Right renal pelvis (tissue), 4 donors: ENCODE results near the gene MFNG. TPM values are rescaled to one million over a fixed set of nuclear protein-coding genes. Genes with fewer than 3 reads are reported as not detected.

Experiments
- DNase-seq, 4 donors: peaks; one replicate each; pipeline ENCODE4 v3.0.0-alpha.2; 2013; ENCODE audit warnings: low read depth in 4 of 4, low spot score in 3 of 4, missing footprints in 1 of 4
- polyA plus RNA-seq, 4 donors: library from polyadenylated mRNA; unstranded; fragments of 120-200 nt; gene quantifications; one replicate each; pipeline ENCODE4 v1.2.1, GENCODE V29; 2013; ENCODE audit not compliant: insufficient read length in 4 of 4

Gene MFNG
- polyA plus RNA-seq, 4 donors, result 6.5 to 10.6 (median 10.1) TPM

DNA sequence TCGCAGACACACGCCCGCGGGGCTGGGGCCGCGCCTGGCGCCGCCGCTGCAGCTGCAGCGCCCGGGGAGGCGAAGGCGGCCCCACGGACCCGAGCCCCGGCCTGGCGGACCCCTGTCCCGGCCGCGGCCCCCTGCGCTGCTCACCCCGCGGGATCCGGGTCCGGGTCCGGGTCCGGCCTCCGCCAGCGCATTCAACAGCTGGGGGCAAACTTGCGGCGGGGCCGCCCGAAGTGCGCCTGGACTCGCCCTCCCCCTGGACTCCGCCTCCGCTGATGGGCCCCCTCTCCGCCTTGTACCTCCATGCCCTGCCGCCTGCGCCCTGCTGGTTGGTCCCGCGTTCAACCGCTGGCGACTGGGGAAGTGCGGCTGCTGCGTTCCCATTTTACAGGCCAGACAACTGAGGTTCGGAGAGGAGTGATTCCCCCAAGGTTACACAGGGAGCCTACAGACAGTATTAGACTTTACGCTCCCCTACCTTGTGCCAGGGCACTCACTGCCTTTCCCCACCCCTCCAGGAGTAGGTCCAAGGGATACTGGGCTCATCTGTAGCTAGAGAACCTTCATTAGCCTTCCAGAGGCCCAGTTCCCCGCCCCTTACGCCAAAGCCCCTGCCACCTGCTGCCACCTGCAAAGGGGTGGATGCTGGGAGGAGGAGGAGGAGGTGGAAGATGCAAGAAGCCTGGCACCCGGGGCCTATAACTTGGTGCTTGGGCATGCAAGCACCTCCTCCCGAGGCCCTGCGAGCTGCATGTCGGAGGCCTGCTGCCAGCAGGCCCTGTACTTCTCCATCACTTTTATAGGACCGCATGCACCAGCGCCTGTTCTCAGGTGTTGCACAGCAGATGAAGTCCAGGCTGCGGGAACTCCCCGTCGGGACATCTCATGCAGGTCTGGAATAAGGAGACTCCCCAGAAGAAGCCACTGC, 58.2 kb downstream of the MFNG start:
- DNase-seq, result no peak

DNA sequence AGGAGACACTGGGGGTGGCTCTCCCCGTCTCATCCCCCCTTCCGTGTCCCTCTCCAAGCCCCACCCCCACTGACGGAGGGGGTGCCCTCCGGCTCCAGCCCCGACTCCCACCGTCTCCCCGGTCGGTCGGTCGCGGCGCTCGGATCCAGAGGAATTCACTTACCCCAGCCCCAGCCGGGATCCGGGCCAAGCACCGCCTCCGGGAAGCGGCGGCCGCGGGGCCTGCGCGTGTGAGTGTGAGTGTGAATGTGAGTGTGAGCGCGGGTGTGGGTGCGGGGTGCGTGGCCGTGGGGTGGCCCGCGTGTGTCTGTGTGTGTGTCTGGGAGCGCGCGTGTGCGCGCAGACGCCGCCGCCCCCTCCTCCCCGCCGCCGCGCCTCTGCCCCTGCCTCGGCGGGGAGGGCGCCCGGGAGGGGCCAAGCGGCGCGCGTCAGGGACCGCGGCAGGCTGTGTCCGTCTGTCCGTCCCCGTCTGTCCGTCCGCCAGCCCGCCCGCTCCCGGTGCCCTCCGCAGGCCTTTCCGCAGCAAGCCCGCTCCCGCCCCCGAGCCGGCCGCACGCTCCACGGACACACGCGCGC, 59.0 kb downstream of the MFNG start, which contains the start of gene ELFN2:
ELFN2 (minus strand) TSS at position 345 of the 576 bp plus-strand sequence. CDS start 51,945 bp downstream, outside the sequence.
- peak in 3 of 4 donors; percentile 37 to 51 (median 44) for DNase-seq

DNA sequence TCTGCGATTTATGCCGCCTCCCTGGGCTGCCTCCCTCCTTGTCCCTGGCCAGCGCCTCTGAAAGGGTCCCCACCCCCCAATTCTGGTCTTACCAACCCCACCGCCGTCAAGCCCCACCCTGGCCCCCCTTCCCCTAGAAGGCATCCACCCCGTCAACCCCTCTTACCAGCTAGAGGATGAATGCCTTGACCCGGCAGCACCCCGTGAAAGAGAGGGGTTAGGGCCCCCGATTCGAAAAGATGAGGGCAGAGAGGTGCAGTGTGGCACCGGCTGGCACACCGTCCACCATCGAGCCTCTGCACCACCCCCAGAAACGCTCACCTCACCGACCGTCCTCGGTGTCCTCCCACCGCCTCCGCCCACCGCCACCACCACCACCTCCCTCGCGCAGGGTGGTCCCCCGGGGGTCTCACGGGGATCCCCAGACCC, 59.5 kb downstream of the MFNG start:
- no peak for DNase-seq

DNA sequence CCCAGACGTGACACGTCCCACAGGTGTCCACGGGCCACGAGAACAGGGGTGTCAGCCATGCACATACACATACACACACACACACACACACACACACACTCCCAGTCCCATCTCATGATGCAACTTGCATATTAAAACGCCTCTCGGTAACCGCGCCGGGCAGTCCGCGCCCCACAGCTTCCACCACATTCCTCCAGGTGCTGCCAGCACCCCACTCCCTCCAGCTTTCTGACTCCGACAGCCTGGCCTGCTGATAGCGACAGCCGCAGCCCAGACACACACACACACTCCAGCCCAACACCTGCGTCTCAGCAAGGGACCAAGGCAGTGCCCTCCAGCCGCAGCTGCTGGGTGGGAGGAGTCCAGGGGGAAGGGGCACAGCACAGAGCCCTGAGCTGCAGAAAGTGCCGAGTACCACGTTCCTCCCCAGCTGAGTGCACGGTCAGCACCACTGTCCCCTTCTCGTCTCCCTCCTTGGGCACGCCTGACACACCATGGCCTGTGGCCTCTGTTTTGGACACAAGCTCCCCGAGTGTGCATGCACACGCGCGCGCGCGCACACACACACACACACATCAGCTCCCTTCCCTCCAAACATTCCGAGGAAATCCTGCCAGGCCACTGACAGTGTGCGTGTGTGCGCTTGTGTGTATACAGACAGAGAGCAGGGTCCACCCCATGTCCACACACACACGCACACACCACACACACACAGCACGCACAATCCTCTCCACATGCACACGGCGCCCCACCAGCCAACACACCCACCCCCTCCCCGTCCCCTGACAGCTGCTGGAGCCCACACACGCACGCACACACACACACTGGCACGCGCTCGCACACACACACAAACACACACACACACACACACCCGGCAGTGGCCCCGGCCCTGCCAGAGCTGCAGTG, 60.1 kb downstream of the MFNG start:
- DNase-seq, result no peak

DNA sequence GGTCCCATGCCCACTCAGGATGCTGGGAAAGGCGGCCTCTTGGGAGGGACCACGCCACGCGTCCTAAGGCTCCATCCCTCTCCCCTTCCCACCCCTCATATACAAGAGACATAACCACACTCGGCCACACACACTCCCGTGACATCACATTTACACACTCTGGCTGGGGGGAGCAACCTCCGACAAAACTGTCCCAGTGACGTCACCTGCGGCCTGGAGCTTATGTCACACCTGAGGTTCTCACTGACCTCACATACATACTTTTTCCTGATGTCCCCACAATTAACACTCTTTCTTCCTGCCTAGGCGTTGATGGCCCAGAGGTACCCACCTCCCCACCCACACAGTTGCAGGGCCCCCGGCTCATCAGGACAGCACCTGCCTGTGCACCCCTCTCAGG, 60.8 kb downstream of the MFNG start:
- DNase-seq, result no peak

DNA sequence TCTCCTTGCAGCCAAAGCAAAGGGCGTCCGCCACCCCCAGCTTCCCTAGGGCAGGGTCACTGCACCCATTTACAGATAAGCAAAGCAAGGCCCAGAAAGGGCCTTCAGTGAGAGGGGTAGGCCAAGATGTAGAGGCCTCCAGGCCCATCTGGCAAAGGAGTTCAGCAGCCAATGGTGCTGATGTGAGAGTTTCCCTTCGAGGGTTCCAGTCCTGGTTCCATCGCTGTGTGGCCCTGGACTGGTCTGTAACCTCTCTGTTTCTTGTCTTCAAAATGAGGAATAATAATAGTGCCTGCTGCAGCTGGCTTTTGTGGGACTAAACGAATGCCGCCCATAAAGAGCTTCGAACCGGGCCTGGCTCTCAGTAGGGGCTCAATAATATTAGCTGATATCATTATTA, 62.9 kb downstream of the MFNG start:
- DNase-seq, result no peak

DNA sequence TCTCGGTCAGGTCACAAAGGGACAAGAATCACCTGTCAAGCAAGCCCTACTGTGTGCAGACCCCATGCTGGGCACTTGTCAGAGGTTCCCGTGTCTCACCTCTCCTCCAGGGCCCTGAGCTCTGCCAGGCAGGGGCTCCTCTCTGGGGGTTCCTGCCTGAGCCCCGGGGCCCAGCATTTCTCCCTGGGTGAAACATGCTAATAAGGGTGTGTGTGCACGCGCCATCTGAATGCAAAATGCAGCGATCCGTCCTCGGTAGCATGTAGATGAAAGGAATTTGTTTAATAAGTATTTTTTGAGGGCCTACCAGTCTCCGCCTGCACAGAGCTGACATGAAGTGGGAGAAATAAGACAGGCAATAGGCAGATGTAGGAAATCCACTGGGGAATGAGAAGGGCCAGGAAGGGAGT, 64.7 kb downstream of the MFNG start:
- DNase-seq, result no peak

DNA sequence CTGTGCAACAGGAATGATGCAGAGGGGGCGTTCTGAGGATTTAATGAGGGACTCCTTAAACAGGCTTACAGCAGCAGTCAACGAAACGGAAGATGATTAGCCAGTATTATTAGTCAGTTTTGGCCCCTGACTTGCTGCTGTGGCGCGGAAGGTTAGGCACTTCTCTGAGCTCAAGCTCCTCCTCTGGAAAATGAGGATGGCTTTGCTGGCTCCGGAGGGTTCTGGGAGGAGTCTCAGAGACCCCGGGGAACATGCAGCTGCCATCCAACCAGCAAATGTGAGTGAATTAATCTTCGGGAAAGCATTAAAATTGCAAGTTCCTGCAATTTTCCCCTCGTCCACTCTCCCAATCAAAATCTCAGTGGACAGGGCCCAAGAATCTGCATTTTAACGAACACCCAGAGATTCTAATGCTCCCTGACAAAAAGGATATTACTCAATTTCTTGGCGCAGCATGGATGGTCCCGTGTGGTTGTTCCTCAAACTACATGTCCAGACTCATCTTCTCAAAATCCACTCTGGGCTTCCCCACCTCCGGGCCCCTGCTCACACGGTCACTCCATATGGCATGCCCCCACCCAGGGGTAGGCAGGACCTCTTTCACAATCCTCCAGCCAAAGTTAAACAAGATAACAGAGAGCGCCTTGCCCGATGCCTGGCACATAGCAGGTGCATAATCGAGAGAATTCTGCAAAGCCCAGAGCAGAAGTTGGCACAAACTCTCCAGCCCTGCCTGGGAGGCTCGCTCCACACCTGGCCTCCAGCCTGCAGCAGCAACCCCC, 65.3 kb downstream of the MFNG start:
- no peak for DNase-seq

DNA sequence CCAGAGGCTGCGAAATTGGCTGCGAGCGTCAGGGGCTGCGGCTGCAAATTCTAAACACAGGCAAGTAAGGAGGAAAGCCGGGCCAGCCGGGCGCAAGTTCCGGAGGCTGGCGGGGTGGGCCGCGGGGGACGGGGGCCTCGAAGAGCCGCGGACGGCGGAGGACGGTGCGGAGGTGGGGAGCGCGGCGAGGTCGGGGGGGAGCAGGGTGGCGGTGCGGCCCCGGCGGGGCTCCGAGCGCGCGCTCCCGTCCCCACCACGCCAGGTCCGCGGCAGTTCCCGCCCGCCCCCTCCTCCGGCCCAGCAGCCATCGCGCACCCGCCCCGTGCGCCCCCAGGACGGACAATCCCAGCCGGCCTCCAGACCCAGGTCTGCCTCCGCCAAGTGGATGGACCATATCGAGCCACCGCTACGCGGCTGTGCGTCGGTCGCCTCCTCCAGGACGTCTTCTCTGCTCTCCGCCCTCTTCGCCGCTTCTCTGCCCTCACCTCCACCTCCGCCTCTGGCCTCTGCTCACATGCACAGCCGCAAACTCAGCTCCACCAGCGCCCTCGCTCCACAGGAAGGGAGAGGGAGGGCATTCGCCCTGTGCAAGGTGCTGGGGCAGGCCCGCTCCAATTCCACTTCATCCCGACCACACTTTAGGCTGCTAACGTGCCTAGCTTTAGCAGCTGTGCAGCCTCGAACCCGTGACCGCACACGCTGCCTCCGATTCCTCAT, 66.1 kb downstream of the MFNG start:
- no peak for DNase-seq

DNA sequence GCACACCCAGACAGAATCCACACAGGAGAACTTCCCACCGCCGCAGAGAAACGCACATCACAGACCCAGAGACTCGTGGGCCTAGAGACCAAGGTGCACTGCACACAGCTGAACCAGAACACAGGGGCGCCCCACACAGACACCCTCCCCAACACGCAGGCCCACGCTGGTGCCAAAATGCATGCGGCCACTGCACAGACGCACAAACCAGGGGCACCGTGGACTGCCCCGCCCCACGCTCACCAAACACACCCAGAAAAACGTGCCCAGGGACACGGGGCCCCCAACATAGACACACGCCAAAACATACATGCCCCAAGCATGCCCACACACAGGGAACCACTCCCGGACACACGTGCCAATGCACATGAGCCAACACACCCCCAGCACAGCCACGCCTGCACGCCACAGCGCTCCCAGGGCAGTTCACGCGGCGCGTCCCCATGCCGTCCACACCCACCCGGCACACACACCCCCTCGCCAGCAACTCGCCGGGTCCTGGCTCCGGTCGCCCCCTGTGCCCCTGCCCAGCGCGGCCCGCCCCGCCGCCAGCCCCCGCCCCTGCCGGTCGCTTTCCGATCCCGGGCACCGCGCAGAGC, 66.7 kb downstream of the MFNG start:
- no peak for DNase-seq

Other genes starting within 250 kb of the MFNG start
- gene RAC2, start 242.1 kb downstream of the MFNG start, polyA plus RNA-seq, result 1 to 10 TPM; 6.5 to 9.1 (median 7.2) TPM
- gene CYTH4, start 203.9 kb downstream of the MFNG start, polyA plus RNA-seq, result 1 to 10 TPM; 2.9 to 5.6 (median 3.3) TPM
- gene ELFN2, start 58.9 kb downstream of the MFNG start, polyA plus RNA-seq, result 1 to 10 TPM in 3 of 4 donors, under 1 TPM in 1; 0.99 to 2.4 (median 1.5) TPM
- gene CARD10, start 33.0 kb upstream of the MFNG start, polyA plus RNA-seq, result 10 to 100 TPM; 21.9 to 25.3 (median 23.3) TPM
- 10 to 100 TPM; 44.6 to 59.2 (median 51.2) TPM for gene CDC42EP1, start 74.1 kb upstream of the MFNG start, polyA plus RNA-seq
- gene LGALS2, start 93.7 kb upstream of the MFNG start, polyA plus RNA-seq, result 10 to 100 TPM; 26.9 to 35.3 (median 32.2) TPM
- 10 to 100 TPM; 39.6 to 53.9 (median 50.0) TPM for gene GGA1, start 122.5 kb upstream of the MFNG start, polyA plus RNA-seq
- 10 to 100 TPM; 13.8 to 21.1 (median 19.2) TPM for gene SH3BP1, start 153.3 kb upstream of the MFNG start, polyA plus RNA-seq
- gene PDXP, start 172.3 kb upstream of the MFNG start, polyA plus RNA-seq, result 10 to 100 TPM; 17.7 to 18.9 (median 18.4) TPM
- gene LGALS1, start 189.3 kb upstream of the MFNG start, polyA plus RNA-seq, result 100 to 1,000 TPM; 322 to 518 (median 359) TPM
- gene NOL12, start 200.0 kb upstream of the MFNG start, polyA plus RNA-seq, result 10 to 100 TPM; 16.6 to 20.6 (median 18.9) TPM
- gene TRIOBP, start 210.7 kb upstream of the MFNG start, polyA plus RNA-seq, result 10 to 100 TPM; 60.6 to 89.0 (median 64.1) TPM